RCC 7860 (cell line): ENCODE measurements around the gene RBMXL3.
A peak's percentile ranks its signal among the peaks of the same experiment; 100 is the strongest.
"Not testable (repeated sequence)": the region's sequence is repeated elsewhere in the genome, so short reads cannot be mapped to it uniquely, and the experiment has no call there.

Experiments
- DNase-seq: peaks from one replicate; pipeline ENCODE4 v3.0.0-alpha.2; 2015; ENCODE audit warnings: low spot score
- FAIRE-seq: peaks from 2 replicates; lab custom pipeline; 2012; peaks lifted over from hg19 to GRCh38; lab: Jason Lieb, UNC

RBMXL3 gene

DNA sequence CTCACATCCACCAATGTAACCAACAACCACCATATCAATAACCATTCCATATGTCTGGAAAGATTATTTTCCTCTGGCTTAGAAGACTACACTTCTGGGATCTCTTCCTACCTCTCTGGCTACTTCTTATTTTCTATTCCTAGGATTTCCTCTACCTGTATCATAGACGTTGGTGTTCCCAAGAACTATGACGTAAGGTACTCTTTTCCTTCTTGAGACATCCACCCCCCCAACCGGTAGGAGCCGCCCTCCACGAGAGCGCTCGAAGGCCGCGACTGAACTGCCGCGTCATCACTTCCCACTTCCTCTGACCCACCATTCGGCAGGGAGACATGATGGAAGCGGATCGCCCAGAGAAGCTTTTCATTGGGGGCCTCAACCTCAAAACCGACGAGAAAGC, at the start of gene RBMXL3:
RBMXL3 (plus strand) TSS at position 301 of the 400 bp plus-strand sequence; CDS start at position 333, 32 bp downstream.
- no peak for FAIRE-seq
- DNase-seq, result no peak

DNA sequence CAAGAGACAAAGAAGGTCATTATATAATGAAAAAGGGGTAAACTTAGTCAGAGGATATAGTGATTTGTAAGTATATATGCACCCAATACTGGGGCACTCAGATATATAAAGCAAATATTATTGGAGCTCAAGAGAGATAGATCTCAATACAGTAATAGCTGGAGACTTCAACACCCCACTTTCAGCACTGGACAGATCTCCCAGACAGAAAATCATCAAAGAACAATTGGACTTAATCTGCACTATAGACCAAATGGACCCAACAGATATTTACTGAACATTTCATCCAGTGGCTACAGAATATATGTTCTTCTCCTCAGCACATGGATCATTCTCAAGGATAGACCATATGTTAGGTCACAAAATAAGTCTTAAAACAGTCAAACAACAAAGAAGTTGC, 47.2 kb upstream of the RBMXL3 start:
- no peak for FAIRE-seq
- no peak for DNase-seq

DNA sequence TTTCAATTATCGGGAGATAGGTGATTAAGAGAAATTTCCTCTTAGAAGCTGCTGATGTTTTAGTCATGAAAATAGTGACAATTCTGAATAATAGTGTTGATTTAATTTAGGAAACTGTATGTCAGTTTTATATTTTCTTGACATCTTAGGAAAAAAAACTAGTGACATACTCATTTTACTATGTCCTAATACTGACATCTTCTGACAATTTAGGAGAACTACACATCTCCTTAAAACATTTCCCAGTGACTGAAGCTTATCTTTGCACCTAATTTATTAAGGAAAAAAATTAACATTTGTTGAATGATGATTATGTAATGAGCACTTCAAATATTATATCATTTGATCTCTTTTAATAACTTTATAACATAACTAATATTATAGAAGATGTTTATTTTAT, 42.0 kb upstream of the RBMXL3 start:
- FAIRE-seq, result peak; percentile 87
- peak; percentile 8 for DNase-seq

DNA sequence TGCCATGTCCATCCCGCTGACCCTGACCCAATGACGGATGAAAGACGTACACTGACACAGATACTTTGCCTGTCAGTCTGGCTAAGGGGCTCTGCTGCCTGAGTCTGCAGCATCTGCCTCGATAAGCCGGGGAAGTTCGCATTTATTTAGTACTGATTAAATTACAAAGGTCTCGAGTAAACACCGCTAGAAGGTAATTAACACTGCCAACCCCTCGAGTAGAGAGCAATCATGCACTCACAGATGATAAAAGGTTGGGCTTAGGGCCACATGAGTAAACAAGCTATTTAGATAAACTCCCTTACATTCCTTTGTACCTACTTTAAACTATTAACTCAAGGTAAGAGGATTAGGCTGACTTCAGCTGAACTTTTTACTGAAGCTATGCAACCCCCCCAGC, 16.0 kb upstream of the RBMXL3 start:
- no peak for FAIRE-seq
- DNase-seq, result no peak

DNA sequence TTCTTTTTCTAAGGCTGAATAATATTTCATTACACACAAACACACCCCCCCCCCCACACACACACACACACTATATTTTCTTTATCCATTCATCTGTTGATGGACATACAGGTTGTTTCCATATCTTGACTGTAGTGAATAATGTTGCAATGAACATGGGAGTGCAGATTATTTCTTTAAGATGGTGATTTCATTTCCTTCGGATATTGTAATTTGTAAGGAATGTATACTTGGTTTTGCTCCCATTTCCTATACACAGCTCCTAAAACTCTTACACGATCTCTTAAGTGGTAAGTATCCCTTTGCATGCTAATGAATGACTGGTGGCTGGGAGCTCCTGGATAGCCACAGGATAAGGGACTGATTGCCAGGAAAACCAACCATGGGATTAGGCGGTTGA, 14.7 kb upstream of the RBMXL3 start:
- DNase-seq (no peak), FAIRE-seq (no peak)

DNA sequence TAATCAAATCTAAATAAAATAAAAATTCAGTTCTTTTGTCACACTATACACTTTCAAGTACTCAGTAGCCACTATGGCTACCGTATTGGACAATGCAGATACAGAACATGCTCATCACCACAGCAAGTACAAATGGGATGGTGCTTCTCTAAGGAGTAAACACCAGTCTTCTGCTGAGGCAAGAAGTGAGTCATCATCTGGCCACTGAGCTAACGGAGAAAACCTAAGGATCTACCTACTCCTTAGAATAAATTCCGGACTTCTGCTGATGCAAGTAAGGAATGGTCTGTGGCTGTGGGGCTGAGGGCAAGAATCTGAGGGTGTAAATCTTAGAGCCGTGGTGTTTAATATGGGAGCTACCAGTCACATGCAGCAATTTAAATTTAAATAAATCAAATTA, 11.3 kb upstream of the RBMXL3 start:
- DNase-seq (no peak), FAIRE-seq (no peak)

DNA sequence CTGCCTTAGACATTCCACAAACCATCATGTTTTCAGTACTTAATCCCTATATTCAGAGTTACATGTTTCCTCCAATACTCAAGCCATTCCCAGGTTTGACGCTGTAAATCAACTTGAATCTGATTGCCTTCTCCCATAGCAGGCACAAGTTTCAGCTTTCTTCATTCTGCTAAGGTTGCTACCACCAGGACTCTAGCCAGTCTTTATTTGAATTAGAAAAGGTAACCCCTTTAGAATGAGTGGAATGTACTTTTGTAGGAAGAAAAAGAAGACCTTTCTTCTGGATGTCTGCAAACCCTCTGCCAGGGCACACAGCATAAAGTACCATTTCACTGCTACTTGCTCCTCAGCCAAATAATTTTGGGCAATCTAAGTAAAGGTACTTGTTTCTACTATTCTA, 10.7 kb upstream of the RBMXL3 start:
- DNase-seq (no peak), FAIRE-seq (no peak)

DNA sequence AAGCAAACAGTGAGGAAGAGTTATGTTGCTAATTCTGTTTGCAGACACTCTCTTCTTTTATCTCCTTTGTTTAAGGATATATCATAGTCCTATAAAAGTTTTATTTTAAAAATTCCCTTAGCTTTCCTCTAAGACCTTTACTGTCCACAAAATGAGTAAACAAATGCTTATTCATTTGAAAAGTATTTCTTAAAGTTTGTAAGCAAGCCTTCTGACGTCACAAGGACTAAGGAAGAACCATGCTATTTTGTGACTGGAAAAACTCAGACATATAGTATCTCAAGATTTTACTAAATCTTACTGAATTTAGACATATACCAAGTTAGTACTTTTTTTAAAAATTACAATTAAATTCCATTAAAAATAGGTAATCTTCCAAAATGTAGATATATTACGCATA, 5.2 kb upstream of the RBMXL3 start:
- FAIRE-seq (no peak), DNase-seq (no peak)

DNA sequence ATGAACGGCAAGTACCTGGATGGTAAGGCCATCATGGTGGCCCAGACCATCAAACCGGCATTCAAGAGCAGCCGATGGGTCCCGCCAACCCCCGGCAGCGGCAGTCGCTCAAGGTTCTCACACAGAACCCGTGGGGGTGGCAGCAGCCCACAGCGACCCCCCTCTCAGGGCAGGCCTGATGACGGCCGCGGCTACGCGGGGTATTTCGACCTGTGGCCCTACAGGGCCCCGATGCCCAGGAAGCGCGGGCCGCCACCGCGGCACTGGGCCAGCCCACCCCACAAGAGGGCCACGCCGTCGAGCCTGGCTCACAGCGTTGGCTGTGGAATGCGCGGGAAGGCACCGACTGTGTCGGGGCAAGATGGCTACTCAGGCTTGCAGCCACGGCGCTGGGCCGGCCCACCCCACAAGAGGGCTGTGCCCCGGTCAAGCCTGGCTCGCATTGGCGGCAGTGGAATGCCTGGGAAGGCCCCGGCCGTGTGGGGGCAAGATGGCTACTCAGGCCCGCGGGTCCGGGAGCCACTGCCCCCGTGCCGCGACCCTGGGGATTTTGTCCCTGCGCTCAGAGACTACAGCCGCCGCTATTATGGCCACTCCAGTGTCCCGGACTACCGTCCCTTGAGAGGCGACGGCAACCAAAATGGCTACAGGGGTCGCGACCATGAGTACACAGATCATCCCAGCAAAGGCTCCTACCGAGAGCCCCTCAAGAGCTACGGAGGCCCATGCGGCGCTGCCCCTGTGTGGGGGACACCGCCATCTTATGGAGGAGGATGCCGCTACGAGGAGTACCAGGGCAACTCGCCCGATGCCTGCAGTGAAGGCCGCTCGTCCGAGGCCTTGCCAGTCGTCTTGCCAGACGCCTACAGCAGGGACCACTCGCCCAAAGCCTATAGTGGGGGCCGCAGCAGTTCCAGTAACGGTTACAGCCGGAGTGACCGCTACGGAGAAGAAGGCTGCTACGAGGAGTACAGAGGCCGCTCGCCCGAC, 731 bp downstream of the RBMXL3 start:
- FAIRE-seq (no peak), DNase-seq (no peak)

DNA sequence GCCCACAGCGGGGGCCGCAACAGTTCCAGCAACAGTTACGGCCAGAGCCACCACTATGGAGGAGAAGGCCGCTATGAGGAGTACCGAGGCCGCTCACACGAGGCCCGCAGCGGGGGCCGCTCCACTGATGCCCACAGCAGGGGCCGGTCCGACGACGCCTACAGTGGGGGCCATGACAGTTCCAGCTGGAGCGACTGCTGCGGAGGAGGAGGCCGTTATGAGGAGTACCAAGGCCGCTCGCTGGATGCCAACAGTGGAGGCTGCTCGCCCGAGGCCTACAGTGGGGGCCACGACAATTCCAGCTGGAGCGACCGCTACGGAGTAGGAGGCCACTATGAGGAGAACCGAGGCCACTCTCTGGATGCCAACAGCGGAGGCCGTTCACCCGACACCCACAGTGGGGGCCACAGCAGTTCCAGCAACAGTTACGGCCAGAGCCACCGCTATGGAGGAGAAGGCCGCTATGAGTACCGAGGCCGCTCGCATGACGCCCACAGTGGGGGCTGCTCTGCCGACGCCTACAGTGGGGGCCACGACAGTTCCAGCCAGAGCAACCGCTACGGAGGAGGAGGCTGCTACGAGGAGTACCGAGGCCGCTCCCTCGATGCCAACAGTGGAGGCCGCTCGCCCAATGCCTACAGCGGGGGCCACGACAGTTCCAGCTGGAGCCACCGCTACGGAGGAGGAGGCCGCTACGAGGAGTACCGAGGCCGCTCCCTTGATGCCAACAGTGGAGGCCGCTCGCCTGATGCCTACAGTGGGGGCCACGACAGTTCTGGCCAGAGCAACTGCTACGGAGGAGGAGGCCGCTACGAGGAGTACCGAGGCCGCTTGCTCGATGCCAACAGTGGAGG, 1.7 kb downstream of the RBMXL3 start:
- DNase-seq, result no peak
- no peak for FAIRE-seq

DNA sequence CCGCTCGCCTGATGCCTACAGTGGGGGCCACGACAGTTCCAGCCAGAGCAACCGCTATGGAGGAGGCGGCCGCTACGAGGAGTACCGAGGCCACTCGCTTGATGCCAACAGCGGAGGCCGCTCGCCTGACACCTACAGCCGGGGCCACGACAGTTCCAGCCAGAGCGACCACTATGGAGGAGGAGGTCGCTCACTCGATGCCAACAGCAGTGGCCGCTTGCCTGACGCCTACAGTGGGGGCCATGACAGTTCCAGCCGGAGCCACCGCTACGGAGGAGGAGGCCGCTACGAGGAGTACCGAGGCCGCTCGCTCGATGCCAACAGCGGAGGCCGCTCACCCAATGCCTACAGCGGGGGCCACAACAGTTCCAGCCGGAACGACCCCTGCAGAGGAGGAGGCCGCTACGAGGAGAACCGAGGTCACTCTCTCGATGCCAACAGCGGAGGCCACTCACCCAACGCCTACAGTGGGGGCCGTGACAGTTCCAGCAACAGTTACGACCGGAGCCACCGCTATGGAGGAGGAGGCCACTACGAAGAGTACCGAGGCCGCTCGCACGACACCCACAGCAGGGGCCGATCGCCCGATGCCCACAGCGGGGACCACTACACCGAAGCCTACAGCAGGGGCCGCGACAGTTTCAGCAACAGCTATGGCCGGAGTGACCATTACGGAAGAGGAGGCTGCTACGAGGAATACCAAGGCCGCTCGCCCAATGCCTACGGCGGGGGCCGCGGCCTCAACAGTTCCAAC, 2.5 kb downstream of the RBMXL3 start:
- FAIRE-seq (no peak), DNase-seq (no peak)

DNA sequence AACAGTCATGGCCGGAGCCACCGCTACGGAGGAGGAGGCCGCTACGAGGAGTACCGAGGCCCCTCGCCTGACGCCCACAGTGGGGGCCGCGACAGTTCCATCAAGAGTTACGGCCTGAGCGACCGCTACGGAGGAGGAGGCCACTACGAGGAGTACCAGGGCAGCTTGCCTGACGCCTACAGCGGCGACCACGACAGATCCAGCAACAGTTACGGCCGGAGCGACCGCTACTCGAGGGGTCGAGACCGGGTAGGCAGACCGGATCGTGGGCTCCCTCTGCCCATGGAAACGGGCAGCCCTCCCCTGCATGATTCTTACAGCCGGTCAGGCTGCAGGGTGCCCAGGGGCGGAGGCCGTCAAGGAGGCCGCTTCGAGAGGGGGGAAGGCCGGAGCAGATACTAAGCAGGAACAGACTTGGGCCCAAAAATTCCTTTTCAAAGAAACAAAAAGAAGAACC, 3.1 kb downstream of the RBMXL3 start:
- no peak for FAIRE-seq
- DNase-seq, result no peak

DNA sequence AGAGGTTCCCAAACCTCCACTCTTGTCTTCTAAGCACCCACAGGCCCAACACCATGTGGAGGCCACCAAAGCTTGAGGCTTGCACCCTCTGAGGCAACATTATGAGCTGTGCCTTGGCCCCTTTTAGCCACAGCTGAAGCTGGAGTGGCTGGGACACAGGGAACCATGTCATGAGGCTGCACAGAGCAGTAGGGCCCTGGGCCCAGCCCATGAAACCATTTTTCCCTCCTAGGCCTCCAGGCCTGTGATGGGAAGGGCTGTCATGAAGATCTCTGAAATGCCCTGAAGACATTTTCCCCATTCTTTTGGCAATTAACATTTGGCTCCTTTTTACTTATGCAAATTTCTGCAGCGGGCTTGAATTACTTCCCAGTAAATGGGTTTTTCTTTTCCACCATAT, 14.8 kb downstream of the RBMXL3 start:
- DNase-seq, result no peak
- FAIRE-seq, result no peak

DNA sequence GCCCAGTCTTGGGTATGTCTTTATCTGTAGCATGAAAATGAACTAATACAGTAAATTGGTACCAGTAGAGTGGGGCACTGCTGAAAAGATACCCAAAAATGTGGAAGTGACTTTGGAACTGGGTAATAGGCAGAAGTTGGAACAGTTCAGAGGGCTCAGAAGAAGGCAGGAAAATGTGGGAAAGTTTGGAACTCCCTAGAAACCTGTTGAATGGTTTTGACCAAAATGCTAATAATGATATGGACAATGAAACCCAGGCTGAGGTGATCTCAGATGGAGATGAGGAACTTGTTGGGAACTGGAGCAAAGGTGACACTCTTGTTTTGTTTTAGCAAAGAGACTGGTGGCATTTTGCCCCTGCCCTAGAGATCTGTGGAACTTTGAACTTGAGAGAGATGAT, 20.3 kb downstream of the RBMXL3 start:
- DNase-seq, FAIRE-seq: not testable (repeated sequence)

DNA sequence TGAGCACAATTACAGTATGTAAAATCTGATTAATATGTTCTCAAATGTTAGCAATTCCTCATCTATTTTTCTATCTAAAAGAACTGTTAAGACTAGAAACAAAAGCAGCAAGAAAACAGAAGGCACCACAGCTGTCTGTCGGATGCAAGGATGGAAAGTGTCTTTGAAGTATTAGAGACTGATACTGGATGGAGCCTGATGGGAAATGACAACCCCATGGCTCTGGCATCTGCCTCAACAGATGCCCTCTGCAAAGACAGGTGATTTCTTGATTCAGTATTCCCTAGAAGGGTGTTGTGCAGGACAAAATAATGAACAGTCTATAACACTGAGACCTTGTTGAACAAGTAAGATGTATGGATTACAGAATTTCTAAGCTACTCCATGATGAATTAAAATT, 24.9 kb downstream of the RBMXL3 start:
- DNase-seq, result no peak
- no peak for FAIRE-seq

DNA sequence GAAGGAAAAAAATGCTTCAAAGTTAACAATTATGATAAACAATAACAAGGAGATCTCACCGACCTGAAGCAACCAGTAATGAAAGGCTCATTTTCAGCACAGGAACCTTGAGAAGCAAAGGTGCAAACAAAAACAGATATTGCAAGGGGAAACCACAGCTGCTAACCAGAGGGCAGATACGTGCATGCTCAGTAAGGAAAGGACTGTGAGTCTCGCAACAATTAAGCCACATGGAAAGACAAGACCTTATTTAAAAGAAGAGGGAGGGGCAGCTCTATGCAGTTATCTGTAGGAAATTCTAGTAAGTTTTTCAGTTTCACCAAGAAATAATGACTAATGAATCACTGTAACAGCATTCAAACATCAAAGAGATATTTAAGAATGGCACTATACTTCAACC, 25.4 kb downstream of the RBMXL3 start:
- FAIRE-seq, result no peak
- no peak for DNase-seq

DNA sequence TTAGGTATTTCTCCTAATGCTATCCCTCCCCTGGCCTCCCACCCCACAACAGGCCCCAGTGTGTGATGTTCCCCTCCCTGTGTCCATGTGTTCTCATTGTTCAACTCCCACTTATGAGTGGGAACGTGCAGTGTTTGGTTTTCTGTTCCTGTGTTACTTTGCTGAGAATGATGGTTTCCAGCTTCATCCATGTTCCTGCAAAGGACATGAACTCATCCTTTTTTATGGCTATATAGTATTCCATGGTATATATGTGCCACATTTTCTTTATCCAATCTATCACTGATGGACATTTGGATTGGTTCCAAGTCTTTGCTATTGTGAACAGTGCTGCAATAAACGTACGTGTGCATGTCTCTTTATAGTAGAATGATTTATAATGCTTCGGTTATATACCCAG, 28.1 kb downstream of the RBMXL3 start:
- DNase-seq, FAIRE-seq: not testable (repeated sequence)

DNA sequence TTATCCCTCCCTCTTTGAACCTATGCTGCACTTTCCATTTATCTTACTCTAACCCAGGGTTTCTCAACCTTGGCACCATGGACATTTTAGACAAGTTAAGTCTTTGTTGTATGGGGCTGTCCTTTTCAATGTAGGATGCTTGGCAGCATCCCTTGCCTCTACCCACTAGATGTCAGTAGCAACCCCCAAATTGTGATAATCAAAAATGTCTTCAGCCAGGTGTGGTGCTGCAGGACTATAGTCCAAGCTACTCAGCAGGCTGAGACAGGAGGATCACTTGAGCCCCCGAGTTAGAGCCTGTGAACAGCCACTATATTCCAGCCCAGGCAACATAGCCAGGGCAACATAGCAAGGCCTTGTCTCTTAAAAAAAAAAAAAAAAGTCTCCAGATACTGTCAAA, 37.7 kb downstream of the RBMXL3 start:
- no peak for DNase-seq
- peak; percentile 35 for FAIRE-seq

DNA sequence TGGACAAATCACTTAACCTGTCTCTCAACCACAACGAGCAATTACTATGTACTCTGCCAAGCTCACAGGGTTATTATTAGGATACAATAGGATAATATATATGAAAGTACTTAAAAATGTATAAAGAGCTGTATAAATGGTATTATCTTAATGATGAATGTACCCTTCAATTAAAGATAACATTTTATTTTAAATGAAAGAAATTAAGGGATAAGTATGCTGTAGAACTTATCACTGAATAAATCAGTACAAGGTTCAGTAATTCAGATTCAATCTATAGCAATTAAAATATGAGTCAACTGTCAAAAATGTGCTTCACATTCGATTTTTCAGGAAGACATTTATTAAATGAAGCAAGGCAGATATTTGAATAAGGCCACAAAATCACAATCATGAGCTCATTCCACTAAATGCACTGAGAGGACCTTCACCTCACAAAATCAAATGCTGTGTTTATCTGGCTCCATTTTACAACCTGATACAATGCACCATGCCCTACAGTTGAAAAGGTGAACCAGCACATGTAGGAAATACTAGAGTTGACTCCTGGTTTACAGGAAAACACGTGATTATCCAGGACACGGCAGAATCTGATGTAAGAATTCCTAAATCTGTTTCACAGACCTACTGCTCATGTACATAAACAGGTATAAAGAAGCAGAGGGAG, 40.3 kb downstream of the RBMXL3 start:
- DNase-seq (no peak), FAIRE-seq (peak; percentile 48)

DNA sequence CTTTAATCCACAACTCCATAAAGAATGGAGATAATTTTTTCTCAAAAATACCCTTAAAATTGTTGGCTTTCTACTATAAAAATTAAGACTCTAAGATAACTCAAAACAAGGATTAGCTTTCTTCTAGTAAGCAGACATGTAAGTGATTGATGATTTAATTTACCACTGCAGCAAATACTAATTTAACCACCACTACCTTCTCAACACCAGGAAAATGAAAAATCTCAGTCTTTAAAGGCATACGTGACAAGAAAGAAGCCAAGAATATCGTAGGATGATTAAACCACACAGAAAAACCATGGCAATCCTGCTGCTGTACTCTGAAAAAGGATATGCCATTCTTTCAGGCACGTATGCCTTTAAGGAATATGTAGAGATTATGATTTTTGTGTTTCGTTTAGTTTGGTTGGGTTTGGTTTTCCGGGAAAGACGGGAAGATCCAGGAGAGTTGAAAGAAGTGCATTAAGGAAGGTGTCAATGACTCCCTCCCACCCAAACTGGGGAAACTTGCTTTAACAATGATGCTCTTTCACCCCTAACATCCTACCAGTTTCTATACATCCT, 43.8 kb downstream of the RBMXL3 start:
- no peak for FAIRE-seq
- no peak for DNase-seq
